HL-60/S4 (cell line): ENCODE data around the gene RNF44.

ENCODE experiments used
- in situ Hi-C: fragments of 300-500 bp; cut with MboI; formaldehyde crosslinking; loops from 2 replicates; pipeline ENCODE4 v1.14.3; 2022; ENCODE audit warnings: low sequenced_read_pairs

The RNF44 gene

DNA sequence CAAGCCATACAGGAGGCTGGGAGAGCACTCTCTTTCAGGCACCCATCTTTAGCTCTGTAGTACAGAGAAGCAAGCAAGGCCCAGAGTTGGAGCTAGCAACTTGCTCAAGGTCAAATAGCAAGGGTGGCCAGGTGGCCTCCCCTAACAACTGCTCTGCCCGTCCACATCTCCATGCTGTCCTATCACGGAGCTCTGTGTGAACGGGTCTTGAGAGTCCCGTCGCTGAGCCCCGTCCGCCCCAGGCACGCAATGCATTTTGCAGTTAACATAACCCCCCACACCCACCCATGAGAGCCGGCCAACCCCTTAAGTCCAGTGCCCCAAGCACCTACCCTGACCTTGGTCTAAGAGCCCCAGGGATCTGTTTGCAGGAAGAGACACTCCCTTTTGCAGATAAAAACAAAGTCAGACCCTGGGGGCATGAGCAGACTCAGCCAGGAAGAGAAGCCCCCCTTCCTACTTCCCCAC is 1.5 kb downstream of the RNF44 start:
- in situ Hi-C loops: no loop called here

DNA sequence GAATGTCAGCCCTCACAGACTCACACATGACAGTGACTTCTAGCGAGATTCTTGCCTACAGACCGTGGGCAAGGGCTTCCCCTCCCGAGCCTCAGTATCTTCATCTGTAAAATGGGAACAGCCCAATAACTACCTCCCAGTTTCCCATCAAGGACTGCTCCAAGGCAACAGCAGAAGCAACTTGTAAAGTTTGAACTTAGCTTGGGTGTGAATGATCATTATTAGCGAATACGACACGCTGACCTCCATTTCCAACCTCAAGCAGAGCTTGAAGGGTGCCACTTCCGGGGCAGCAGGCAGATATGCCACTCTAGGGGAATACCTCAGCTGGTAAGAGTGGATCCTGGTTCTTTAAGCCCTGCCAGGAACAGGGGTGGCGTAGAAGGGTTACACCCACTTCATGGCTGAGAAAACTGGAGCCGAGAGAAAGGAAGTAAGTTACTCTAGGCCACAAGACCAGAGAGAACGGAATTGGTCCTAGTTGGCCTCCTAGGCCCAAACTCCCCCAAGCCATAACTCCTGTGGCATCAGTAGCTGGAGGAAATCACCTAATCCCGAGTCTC is 2.0 kb downstream of the RNF44 start:
- in situ Hi-C loops: no loop called here

DNA sequence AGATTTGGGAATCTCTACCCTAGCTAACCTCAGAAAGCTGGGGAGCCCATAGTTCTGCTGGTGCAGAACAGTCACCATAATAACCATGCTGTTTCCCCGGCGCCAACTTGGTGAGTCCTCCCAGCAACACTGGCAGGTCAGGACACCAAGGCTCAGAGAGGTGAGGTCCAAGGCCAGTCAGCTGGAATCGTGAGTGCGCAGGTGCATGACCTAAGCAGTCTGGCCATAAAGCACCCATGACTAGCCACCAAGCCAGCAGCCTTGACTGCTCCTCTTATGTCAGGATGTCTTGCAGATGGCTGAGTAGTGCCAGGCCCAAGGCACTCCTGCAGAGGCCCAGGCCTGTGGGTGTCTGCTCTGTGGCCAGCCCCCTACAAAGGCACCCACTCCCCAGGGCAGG is 2.6 kb downstream of the RNF44 start:
- in situ Hi-C loops: no loop called here

DNA sequence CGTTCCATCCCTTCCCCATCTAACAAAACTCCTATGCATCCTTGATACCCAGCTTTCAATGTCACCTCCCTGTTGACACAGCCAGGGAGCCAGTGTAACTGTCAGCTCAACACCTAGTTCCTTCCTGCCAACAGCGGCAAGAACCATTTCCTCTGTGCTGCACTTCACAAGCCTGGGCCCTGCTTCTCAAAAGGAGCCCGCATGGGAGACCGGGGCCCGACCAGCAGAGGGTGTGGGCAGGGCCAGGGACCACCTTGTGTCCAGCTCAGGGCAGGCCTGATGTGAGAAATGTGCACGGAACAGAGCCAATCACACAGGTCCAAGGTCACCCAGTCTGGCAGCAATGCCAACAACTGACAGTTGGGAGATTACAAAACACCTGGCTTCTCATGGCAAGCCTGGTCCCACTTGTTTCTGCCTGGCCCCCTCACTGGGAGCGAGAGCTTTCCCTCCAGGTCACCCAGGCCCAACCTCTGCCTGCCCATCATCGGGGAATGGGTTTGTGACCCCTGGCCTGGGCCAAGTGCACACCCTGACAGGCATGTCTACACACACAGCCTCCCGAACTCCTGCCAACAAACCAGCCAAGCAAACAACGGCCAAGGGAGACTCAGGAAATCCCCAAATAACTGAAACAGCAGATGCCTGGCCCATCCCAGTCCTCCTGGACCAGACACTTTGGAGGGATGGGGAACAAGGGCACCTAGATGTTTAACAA is 3.1 kb downstream of the RNF44 start:
- in situ Hi-C loops: no loop called here

DNA sequence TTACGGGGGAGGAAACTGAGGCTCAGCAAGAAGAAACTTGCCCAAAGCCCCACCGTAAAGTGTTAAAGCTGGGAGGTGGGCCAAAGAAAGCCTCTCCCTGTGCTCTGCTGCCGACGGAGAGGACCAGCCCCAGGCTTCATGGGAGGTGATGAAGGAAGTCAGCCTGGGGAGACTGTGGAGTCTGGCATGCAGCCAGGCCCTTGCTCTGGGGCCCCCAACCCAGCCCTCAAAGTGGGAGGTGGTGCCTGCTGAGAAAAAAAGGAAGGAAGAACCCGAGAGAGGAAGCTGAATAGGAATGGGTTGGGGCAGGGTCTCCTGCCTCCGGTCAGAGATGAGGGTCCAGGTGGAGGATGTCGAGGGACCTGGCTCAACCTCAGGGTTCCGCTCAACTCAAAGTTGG is 3.8 kb downstream of the RNF44 start:
- in situ Hi-C loops: no loop called here

DNA sequence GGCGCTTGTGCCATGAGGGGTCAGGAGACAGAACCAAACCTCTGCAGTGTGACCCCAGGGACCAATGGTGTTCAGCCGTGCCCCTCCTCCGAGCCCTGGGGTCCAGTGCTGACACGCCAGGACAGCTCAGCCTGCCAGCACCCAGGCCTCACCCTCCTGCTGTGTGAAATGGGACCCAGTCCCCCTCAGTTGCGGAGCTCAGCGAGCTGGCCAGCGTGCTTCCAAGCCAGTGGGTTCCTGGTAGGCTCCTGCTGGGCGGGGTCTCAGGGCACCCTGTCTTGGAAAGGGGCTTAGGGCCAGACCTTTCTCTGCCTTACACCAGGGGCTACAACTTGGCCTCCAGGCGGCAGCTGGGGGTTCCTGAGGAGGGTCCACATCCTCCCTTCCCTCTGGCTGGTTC is 4.4 kb downstream of the RNF44 start:
- in situ Hi-C loops: no loop called here

DNA sequence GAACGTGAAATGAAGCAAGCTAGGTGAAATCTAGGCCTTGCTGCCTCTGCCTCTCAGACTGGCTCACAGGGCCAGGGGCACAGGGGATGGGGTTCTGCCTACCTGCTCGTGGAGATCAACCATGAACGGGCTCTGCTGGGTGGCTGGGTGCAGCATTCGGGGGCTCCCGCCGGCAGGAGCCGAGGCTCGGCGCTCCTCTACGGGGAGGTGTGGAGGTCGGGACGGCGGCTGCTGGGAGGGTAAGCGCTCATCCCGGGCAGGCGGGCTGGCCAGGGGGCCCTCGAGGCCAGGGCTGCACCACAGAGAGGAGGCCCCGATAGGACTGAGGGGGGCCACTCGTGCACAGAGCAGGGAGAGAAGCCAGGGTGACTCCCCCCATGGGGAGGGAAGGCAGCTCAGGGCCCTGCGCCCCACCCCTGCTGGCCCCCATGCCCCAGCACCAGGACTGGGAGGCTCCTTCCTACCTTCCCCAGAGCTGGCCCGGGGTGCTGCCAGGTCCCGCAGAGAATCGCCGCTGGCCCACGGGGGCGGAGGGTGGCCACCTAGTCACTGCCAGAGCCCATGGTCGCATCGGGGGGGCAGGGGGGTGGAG is 5.2 kb downstream of the RNF44 start:
- in situ Hi-C loops: no loop called here

DNA sequence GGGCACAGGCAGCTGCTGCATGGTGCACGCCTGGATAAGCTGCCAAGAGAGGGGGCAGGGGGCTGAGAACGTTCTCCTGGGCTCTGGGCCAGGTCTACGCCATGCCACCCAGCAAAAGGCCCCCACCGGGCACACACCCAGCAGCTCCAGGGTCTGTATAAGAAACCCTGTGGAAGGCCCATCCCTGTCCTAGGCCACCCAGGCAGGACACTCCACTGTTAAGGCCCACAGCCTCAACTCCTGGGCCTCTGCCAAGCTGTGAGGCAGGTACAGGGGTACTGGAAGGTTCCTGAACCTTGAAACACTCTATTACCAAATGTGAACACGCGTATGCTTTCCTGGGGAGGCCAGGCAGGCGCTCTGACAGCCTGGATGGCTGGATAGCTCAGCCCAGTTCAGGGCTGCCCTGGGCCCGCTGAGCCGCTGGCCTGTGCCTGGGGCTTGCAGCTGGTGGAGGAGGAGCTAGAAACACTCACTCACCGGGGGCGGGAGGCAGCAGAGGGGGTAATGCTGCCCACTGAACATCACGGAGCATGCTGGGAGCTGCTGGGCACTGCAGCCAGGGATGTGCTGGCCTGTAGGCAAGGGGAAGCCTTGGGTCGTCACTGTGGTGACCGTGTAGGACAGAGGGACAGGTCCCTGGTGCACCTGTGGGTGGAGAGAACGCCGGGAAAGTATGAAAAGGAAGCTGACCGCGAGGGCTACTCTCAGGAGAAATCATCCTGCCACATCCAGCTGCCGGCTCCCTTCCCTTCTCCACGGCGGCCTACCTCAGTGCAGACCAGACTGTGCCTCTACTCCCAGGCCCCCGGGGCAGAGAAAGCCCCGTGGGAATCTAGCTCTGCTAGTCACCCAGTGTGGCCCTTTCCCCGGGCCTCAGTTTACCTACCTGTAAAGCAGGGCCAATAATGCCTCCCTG is 6.0 kb downstream of the RNF44 start:
- in situ Hi-C loops: no loop called here

DNA sequence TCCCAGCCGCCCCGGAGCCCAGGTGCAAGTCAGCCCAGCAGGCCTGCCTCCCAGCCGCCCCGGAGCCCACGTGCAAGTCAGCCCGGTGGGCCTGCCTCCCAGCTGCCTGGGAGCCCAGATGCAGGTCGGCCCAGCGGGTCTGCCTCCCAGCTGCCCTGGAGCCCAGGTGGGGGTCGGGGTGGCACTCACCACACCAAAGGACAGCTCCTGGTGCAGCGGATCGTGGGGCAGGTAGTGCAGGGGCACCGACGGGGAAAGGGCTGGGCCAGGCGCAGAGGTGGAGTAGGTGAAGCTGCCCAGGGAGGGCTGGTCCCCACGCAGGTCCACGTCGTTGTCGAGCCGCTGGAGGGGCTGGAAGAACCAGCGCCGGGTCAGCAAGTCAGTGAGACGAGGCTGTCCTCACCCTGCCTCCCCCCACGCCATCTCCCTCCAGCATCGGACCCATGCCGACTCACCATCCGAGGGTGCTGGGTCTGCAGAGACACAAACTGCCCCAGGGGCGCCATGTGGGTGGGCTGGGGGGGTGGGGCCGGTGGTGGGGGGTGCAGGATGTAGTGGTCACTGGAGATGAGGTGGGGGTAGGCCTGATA is 6.7 kb downstream of the RNF44 start:
- in situ Hi-C loops: no loop called here

DNA sequence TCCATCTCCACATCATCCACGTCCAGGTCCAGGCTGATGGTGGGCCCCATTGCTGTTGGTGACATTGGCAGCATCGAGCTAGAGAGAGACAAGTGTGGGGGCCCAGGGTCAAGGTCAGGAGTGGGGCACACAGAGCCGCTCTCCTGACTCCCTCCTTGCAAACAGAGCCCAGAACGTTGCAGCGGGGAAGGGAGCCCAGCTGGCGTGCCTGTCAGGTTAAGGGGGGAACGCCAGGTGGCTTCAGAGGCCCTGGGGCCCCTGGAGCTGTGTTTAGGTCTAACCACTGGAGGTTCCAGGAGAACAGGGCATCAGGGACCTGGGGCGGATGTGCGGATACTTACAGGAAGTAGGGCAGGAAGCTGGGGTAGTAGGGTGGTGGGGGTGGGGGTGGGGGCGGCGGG is 7.5 kb downstream of the RNF44 start:
- in situ Hi-C loops: no loop called here

DNA sequence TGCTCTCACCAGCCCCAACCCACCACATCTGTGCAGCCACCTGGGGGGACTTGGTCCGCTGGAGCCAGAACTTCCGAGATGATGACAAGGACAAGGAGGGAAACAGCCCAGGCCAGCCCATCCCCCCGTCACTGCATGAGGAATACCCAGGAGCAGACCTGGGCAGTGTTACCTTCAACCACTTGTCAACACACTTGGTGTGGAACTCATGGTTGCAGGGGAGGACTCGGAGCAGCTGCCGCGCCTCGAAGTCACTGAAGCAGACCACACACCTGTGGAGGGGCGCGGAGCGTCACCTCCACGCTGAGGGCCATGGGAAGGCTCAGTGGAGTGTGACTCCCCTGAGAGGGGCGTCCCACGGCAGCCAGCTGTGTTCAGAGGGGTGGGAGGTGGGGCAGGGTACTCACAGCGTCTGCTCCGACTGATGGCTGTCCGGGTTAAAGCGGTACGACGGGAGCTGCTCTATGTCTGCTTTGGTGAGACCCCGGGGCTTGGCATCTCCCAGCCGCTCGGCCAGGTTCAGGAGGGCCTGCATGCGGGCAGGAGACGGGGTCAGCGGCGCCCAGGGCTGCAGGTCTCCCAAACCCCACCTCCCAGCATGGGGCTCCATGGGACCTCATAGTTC is 8.0 kb downstream of the RNF44 start:
- in situ Hi-C loops: no loop called here

DNA sequence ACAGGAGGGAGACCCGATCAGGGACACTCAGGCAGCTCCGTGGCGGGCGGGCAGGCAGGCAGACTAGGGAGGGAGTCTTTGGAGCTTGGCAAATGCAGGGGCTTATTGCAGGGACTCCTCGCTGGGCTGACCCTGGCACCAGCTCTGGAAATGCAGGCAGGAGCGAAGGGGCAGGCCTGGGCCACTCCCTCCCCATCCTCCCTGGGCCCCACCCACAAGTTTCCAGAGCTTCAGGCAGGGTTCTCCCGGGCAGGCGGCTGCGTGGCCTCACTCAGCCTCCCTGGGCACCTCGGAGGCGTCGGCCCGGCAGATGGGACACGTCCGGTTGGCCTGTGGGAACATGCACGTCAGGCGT is 8.5 kb downstream of the RNF44 start:
- in situ Hi-C loops: no loop called here

DNA sequence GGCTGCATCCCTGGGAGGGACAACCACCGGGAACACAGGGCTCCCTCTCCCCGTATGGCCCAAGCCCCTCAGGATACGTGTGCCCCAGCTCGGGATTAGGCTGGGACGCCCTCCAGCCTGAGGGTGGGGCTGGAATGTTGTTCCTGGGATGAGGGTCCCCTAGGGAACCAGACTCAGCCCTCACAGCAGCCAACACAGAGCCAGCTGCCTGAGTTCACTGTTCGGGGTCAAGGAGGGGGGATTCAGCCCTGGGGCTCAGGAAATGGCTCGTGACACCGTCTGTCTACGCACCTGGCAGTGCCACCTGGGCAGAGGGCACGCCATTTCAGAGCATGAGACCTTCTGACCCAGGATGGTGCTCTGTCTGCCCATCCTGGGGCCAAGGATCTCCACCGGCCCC is 8.9 kb downstream of the RNF44 start:
- in situ Hi-C loops: no loop called here

DNA sequence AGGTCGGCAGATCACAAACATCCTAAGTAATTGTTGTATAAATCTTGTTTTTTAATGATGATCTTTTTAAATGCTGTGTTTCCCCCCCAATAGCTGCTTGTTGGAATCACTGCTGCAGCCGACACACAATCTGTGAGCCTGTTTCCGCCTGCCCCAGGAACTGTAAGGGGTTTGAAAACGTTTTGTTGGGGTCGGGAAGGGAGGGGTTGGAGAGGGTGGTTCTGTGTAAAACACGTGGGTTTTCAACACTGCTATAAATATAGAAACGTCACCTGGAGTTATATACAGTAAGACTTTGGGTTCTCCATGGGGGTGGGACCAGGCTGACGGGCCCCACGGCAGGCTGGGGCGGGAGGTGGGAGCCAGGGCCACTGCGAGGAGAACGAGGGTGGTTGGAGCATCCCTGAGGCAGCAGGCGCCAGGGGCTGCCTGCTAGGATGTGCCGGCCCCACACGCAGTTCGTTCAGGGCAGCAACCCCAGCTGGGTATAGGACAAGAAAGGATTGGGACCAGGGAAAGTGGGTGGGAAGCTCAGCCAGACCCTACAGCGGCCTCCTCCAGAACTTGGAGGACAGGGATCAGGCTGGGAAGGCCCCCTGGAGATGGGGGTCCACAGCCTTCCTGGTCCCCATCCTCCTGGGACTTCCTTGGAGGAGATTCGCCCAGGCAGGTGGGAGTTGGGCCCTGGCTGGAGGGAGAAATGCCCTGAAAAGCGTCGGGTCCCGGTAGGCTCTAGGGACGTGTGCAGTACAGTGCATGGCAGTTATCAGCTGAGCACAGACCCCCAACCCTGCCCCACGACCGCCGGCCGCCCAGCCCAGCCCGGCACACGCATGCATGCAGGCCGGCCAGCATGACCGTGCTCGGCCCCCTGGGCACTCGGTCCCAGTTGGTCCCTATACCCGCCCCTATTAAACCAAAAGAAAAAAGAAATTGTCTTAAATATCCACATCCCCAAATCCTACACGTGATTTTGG is 9.7 kb downstream of the RNF44 start:
- in situ Hi-C loops: no loop called here

DNA sequence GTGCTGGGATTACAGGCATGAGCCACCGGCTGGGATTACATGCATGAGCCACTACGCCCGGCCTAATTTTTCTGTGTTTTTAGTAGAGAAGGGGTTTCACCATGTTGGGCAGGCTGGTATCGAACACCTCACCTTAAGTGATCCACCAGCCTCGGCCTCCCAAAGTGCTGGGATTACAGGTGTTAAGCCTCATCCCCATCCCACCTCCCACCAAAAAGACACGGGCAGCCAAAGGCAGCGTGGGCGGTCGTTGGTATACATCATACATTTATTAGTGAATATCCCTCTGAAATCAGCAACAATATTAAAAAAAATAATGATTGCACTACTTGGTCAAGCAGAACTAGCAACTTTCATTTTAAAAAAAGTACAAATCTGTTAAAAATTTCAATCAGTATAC is 10.7 kb downstream of the RNF44 start:
- in situ Hi-C loops: no loop called here

DNA sequence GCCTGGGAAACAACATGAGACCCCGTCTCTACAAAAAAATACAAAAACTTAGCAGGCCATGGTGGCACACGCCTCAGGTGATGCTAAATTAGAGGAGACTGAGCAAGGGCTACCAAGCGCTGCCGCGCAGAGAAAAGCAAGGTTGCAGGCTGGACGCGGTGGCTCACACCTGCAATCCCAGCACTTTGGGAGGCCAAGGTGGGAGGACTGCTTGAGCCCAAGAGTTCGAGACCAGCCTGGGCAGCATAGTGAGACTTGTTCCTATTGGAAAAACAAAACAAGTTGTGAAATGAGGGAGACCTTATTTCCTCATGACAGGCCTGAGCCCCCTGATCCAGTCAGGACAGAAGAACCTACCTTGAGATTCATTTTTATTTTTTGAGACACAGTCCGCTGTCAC is 11.5 kb downstream of the RNF44 start:
- in situ Hi-C loops: no loop called here

DNA sequence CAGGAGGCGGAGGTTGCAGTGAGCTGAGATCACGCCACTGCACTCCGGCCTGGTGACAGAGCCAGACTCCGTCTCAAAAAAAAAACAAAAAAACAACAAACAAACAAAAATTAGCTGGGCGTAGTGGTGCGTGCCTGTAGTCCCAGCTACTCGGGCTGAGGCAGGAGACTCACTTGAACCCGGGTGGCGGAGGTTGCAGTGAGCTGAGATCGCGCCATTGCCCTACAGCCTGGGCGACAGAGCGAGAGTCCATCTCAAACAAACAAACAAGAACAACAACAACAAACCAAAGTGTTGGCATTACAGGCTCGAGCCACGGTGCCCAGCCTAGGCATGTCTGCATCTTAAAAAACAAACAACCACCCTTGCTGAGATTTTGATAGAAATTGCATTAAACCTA is 12.2 kb downstream of the RNF44 start:
- in situ Hi-C loops: no loop called here

DNA sequence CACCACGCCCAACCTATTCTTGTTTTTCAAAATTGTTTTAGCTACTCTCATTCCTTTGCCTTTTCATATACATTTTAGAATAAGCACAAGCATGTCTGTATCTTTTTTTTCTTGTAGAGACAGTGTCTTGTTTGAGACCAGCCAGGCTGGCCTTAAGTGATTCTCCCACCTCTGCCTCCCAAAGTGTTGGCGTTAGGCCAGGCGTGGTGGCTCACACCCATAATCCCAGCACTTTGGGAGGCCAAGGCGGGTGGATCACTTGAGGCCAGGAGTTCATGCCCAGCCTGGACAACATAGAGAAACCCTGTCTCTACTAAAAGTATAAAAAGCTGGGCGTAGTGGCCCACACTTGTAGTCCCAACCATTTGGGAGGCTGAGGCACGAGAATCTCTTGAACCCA is 13.1 kb downstream of the RNF44 start:
- in situ Hi-C loops: no loop called here

DNA sequence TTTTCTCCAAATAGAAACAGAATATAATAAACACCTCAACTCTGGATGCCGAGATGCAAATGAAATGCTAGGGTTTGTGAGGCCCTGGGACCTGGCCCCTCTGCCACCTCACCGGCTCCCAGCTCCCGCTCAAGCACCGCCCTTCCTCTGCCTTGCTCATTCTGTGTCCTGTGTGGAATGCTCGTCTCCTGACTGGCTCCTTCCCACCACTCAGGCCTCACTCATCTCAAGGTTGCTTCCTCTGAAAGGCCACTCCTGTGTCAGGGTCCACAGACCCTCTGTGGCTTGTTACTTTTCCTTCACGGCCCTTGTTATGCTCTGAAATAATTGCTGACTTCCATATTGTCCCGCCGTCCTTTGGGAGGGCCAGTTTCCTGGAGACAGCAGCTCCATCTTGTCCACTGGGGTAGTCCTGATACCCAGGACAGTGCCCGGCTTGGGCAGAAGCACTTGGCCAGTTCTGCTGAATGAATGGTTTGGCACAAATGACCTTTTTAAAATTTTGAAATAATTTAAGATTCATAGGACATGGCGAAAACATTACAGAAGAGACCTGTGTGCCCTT is 15.4 kb downstream of the RNF44 start:
- in situ Hi-C loops: no loop called here
